Activated CD4-positive, CD25-positive, alpha-beta regulatory T cell (primary cell): ENCODE results near the gene HLCS.

ENCODE experiments used
- DNase-seq, 4 experiments: peaks; one replicate each; lab custom pipeline; 2025; lab: John Stamatoyannopoulos, UW

The HLCS gene

DNA sequence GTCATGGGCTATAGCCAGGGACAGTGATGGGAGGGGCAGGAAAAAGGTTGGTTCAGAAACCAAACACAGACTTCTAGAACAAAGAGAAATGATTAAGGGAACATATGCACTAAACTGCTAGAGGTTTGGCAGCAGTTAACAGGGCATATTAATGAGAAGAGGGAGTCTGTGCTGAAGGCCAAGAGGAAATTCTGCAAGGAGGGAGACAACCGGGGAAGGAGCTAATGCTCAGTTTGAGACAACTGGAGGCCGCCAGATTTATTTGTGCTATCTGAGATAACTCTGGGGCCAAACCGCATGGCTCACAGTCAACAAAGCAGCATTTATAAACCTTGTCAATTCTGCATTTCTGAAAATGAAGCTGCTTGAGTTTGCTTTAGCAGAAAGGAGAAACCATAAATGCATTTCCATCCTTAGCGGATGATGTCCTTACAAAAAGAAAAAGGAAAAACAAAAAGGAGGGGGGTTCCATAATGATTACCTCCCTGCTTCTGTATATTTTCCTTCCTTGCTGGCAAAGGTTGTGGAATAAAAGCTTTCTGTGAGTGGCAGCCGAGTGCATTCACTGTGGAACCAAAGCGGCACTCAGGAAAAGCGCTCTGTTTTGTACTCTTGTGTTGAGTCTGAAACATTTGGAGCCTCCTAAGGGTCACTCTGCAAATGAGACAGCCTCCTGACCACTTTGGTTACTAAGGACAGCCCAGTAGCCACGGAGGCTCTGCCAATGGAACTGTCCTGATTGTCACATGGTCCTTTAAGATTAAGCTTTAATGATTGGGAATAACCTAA lies 197.2 kb downstream of the HLCS start:
- no peak for DNase-seq

DNA sequence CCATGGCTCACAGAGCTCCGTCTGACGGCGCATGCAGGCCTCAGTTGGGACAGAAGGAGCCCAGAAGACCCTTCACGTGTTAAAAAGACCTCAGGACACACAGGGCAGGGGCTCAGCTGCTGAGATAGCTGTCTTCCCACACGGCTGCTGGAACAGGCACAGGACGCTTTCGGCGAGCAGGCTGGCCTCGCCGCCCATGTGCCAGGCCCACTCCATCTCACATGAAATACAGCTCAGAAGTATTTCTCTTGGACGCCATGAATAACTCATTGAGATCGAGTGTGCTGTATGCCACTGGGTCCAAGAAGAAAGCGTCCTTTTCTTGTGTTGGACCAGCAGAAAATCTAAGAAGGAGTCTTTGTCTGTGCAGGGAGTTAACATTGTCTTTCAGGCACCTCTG lies 198.0 kb downstream of the HLCS start:
- no peak for DNase-seq

DNA sequence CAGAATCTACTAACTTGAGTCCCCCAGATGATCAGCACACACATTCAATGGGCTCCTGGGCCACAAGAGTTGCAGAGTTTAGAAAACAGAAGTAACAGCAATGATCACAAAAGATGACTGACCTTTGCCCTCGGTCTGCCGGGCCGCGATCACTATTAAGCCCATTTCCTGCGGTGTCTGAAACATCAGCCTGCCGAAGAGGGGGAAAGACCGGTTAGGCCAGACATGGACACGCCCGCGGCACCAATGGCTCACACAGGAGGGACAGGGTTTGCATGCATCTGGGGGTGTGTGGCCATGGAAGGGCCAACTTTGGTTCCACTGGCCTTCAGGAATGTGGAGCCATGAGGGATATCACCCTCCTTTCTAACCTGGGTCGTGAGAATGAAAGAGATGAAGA lies 199.4 kb downstream of the HLCS start:
- DNase-seq, result no peak

DNA sequence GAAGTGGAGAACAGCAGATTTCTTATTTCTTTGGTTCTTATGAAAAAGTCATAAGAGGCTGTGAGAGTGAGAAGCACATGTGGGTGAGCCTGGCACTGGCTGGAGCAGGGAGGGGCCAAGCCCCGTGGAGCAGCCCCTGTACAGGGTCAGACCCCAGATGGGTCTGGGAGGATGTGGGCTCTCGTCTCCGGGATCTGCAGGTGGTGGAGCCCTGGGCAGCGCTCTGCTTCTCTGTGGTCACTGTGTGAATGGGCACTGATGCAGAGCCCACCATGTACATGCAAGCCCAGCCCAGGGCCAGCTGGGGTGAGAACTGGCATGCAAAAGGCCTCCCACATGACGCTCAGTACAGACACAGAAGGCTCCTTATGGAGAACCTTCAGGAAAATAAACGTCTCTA lies 200.0 kb downstream of the HLCS start:
- DNase-seq, result no peak

DNA sequence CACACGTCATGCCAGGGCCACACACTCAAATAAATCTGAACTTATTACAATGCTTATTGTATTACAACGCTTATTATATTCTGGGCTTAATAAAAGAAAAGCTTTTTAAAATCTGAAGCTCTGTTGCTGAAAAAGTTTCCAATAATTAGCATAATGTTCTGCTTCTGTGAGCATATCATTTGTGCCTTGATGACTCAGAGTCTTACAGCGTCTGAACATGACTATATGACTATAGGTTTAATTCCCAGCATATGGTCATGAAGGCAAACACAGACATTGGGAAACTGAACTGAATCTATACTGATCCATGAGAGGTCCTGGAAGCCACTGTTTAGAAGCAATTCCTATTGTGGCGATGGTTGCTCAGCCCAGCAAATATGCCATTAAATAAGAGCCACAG lies 201.2 kb downstream of the HLCS start:
- no peak for DNase-seq

DNA sequence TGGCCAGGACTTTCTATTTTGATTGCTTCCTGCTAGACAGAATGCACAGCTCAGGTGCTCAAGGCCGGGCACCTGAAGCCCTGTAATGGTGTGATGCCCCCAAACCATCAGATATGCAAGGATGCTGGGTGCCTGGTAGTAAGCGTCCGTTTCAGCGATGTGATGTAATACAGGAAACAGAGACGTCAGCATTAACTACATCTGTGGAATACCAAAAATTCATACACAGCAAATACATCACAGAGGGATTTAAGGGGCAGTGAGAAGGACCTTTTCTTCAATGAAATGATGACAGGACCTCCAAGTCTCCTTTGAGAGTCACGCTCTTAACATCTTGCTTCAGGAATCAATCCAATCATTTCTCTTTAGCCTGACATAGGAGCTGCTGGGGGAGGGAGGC lies 203.2 kb downstream of the HLCS start:
- no peak for DNase-seq

DNA sequence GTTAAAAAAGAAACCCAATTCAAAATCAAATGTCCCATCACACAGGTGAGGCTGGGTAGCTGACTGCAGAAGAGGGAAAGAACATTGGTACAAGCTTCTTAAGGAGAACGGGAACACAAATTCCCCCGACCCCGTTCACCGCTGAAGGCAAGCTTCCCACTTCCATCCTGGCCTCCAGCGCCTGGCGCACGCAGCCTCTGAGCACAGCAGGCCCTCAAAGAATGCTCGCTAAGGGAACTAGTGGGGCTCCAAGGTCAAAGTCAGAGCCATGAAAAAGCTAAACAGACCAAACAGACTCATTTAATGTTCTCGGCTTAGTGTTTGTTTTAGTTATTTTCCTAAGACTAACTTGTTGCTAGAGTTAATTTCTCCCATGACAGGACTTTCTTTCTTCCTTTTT lies 203.8 kb downstream of the HLCS start:
- DNase-seq, result no peak

DNA sequence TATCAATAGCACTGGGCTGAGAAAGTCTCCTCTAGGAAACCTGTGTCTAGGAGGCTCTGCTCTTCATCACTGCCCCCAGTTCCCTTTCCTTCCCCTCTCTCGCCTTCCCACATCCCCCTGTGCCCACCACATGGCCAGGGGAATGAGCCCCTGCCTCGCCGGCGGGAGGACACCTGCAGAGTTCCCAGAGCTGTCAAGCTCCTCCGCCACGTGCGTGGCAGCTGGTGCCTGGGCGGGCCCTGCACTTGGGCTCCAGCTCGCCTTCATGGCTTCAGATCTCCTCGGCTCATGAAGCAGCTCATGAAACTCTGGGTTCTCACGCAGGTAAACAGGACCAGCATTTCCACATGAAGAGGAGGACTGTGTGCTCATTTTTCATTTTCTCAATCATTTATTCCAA lies 204.8 kb downstream of the HLCS start:
- no peak for DNase-seq

DNA sequence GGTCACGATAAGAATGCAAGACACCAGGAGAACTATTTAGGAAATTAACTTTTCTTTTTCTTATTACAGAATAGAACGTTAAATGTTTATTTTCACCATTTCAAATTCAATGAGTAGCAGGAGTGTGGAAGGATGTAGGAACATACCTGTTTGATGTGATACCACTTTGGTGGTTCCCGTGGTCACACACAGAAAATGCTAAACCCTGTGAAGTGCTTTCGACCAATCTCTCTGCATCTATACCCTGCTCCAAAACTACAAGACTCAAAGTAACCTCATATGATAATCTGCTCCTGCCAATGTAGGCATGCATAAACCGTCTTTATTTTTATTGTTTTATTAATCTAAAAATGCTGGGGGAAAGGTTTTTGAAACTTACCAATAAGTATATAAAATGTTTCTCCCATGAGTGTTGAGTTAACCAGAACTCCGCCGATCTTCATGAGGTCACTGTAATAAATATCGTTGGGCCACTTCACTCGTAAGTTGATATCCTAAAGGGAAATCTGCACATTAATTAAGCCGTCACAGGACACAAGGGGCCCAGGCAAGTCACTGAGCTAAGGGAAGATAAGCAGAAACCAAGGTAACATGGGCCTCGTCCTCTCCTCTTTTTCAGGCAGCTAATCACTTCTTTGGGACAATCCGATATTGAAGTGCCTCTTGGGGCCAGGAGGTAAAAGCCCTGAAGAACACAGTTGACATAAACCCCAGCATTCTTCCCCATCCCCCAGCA lies 207.0 kb downstream of the HLCS start:
- DNase-seq, result no peak

DNA sequence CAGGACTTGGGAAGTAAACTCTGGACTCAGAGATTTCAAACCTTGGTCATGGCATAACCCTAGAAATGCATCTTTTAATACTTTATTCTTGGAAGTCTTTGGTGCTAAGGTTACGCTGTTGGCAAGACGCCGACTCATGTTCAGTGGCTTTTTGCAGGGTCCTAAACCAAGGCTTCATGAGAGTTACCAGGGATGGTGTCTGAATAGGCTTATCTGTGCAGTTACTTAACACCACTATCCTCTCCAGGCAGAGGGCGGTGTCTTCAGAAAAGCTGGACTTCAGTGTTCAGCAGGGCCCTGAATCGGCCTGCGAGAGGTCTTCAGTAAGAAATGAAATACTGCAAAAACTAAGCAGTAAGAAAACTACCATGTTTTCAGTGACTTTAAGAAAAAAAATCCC lies 209.3 kb downstream of the HLCS start:
- no peak for DNase-seq

DNA sequence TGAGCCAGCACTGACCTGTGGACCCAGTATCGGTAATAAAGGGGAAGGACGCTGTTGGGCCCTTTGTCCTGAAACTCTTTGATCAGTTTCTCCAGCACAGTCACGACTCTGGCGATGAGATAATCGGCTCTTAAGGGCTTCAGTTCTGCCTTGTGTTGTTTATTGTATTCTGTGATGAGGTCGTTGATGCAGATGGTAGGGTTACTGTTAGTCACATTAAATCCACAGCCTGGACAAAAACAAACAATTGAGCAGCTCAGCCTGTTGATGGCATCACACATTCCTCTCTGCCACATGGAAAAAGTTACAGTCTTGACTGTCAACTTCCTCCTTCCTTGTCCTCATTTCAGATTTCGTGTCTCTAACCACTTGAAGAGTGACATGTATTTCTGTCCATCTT lies 209.9 kb downstream of the HLCS start:
- no peak for DNase-seq

DNA sequence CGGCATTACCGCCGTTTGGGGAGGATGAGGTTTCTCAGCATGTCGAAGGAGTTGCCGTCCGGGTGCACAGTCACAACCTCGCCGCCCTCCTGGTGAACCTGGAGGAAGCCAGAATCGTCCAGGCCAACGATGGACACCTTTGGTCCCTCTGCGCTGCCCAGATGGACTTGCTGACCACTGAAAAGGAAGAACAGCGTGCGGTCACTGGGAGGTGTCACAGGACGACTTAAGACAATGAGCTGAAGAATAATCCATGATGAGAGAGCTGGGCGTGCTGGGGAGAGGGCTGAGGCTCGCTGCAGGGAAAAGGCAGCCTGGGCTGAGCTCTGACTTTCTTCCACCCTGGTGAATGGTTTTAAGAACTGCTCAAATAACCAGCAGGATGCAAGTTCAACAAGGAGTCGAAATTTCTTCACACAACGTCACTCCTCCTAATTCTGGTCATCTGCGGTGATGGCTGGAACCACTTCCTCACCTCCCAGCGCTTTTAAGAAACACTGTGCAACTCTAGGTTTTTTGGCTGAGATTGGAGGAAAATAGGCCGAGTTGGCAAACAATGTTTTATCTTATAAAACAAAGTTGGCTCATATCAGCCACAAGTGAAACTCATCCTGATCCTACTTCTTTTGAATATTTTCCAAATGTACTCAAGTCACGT lies 212.1 kb downstream of the HLCS start:
- DNase-seq, result no peak

DNA sequence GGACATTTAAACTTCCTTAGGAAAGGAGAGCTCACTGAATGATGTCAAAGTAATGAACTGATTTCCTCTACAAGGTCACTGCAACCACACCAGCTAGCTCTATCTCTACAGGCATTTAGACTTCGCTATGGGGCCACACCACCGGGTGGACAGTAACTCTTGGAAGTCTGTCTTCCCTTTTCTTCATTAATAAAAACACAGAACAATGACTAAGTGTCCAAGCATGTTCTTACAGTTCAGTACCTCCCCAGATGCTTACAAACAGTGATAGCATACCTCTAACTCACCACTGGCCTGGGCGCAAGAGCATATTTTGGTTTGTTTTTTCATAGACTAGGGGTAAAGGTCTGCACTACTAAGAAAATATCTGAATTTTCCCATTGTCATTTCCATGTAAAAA lies 212.9 kb downstream of the HLCS start:
- DNase-seq, result no peak

DNA sequence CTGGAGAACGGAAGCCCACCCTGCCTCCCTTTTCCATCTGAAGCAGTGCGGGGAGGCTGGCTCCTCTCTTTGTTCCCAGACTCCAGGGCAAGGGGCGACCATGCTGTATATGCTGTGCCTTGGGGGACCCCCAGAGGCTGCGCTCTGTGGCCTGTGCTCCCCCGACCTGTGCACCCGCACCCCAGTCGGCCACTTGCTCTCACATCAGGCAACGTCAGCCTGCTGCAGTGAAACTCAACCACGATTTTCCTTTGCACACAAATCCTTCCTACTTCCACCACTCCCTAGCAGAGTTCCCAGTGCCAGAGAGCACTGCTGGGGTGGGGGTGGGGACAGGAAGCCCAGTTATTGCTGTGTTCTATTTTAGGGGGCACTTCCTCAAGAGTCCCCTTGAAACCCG lies 215.1 kb downstream of the HLCS start:
- no peak for DNase-seq

DNA sequence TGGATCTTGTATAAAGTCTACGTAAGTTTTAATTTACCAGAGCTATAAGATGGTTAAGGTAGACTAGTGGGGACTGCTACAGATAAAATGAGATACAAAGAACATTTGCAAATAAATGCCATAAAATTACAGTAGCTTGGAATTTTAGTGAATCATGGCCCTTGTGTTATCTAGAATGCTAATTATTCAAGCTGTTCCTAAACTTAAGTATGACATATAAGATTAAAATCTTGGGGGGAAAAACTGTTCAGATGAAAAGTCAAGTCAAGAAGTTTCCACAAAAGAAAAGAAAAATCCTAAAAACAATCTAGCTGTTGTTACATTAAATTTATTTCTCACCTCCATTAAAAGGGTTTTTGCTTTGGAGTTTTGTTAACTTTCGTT lies 215.9 kb downstream of the HLCS start:
- no peak for DNase-seq

DNA sequence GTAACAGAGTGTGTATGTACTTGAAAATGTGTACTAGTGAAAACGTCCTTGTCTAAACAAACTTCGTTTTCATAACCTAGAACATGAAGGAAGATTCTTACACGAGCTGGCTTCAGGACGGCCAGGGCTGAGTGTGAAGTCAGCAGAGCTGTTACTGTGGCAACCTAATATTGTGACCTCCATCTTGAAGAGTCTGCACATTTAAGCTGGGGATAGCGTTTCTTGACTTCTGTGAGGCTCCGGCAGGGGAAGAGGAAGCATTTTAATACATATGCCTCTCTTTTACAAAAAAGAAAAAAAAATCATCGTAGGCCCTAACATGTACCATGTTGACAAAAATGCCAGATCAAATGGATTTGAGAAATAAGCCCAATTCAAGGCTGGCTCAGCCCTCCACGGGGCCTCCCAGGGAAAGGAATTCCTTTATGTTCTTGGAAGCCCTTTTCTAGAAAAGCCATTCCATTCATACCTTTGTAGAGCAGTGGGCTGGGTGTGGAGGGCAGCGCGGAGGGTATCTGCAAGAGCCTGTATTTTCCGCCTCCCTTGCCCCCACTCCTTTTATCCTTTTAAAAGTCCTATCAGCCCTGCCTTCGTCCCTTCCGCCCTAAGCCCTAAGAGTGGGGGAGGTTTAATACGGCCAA lies 216.4 kb downstream of the HLCS start:
- no peak for DNase-seq

DNA sequence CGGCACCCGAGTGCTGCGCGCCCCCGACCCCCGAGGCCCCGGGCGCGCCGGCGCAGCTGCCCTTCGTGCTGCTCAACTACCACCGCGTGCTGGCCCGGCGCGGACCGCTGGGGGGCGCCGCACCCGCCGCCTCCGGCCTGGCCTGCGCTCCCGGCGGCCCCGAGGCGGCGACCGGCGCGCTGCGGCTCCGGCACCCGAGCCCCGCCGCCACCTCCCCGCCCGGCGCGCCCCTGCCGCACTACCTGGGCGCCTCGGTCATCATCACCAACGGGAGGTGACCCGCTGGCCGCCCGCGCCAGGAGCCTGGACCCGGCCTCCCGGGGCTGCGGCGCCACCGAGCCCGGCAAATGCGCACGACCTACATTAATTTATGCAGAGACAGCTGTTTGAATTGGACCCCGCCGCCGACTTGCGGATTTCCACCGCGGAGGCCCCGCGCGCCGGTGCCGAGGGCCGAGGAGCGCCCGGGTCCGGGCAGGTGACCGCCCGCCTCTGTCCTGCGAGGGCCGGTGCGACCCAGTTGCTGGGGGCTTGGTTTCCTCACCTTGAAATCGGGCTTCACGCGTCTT lies 218.6 kb downstream of the HLCS start:
- peak in 1 of 4 experiments; percentile 18 for DNase-seq

DNA sequence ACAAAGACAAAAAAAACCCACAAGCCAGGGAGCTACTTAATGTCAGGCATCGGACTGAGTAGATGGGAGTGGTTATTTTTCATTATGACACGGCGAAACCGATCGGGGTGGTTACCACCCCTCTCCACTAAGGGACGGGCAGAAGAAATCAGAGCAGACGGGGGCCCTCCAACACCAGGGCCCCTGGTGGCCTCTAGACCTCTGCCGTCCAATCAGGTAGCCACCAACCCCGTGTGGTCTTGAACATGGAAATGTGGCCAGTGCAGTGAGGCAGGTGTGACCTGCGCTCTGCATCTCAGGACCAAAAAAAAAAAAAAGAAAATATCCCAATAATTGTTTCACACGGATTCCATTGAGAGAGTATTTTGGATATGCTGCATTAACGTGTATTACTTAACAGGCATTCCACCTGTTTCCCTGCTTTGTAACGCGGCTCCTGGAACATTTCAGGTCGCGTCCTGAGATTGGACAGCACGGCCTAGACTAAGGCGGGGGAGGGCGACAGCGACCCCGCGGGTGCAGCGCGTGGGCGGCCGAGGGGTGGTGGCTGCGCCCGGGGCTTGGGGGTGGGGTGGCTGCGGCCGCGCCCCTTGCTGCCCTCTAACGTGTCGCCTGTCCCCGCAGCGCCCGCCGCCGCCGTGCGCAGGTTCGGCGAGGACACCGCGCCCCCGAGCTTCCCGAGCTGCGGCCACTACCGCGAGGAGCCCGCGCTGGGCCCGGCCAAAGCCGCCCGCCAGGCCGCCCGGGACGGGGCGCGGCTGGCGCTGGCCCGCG lies 219.2 kb downstream of the HLCS start:
- no peak for DNase-seq

DNA sequence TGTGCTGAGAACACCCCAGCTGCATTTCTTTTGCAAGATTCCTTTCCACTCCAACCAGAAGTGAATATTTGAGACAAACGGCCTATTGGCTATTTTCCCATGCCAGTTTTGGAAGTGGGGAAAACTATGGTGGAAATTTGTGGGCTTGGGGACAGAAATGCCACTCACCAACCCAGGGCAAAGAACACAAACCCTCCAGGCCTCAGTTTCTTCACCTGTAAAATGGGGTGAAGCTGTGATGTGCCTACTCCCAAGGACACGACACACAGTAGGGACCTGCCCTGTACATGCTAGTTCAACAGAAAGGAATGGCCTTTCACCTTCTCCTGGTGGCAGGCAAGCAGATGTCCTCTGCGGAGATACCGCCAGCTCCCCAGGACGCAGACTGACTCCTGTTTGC lies 221.0 kb downstream of the HLCS start:
- DNase-seq, result no peak

DNA sequence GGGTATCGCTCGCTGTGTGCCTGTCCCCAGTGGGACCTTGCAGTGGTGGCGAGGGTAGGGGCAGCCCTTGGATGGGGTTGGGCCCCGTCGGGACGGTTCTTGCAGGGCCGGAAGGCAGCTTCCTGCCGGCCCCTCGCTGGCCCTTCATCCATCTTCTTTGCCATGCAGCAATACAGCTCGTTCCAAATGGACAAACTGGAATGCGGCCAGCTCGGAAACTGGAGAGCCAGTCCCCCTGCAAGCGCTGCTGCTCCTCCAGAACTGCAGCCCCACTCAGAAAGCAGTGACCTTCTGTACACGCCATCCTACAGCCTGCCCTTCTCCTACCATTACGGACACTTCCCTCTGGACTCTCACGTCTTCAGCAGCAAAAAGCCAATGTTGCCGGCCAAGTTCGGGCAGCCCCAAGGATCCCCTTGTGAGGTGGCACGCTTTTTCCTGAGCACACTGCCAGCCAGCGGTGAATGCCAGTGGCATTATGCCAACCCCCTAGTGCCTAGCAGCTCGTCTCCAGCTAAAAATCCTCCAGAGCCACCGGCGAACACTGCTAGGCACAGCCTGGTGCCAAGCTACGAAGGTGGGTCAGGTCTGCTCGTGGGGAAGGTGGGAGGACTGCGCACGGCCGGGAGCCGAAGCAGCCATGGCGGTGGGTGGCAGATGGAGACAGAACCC lies 221.8 kb downstream of the HLCS start:
- DNase-seq, result no peak

DNA sequence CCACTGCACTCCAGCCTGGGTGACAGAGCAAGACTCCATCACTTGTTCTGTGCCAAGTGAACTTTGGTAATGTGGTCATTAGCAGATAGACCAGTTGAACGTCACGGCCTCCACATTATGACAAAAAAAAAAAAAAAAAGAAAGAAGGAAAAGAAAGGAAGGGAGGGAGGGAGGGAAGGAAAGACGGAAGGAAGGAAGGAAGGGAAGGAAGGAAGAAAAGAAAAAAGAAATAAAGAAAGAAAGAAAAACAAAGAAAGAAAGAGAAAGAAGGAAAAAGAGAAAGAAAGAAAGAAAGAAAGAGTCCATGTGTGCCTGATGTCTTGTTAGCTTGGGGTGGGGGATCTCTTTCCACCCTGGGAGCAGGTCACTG lies 222.3 kb downstream of the HLCS start:
- no peak for DNase-seq
